GM23338 (cell line): Measurements from ENCODE around the gene HMOX2. TPM values are rescaled to one million over a fixed set of nuclear protein-coding genes. Genes with fewer than 3 reads are reported as not detected.
A peak's percentile ranks its signal among the peaks of the same experiment; 100 is the strongest.

Experiments
- ATAC-seq: fragments of 200-7000 bp; cut with Tn5 transposase; 3 replicates; pipeline ENCODE4 v1.9.1; 2020
- DNase-seq: peaks from one replicate; pipeline ENCODE4 v3.0.0-alpha.2; 2015; ENCODE audit warnings: low spot score
- H2AFZ ChIP-seq: fragments of 200-600 bp; sonication (generic); 2 replicates; pipeline ENCODE4 v1.8.0; 2016; ENCODE audit warnings: antibody characterized with exemption, mild to moderate bottlenecking, moderate library complexity
- H3F3A ChIP-seq: fragments of 200-600 bp; sonication (generic); replicated peaks from 2 replicates; pipeline ENCODE4 v1.8.0; 2017; ENCODE audit warnings: antibody characterized with exemption, mixed run types, low read depth
- H3K27ac ChIP-seq: fragments of 200-600 bp; sonication (generic); 2 replicates; pipeline ENCODE4 v1.6.1; 2016; ENCODE audit warnings: low read depth
- H3K27me3 ChIP-seq: fragments of 200-600 bp; sonication (generic); 2 replicates; pipeline ENCODE4 v1.8.0; 2016; ENCODE audit warnings: mild to moderate bottlenecking, mixed run types, moderate library complexity; ENCODE audit not compliant: insufficient read depth
- H3K36me3 ChIP-seq: fragments of 200-600 bp; sonication (generic); 2 replicates; pipeline ENCODE4 v1.8.0; 2016; ENCODE audit warnings: mild to moderate bottlenecking; ENCODE audit not compliant: insufficient read depth
- H3K4me1 ChIP-seq: fragments of 200-600 bp; sonication (generic); 2 replicates; pipeline ENCODE4 v1.8.0; 2016; ENCODE audit warnings: mild to moderate bottlenecking, moderate library complexity; ENCODE audit not compliant: insufficient read depth
- H3K4me2 ChIP-seq: fragments of 200-600 bp; sonication (generic); 2 replicates; pipeline ENCODE4 v1.7.1; 2017; ENCODE audit warnings: mixed run types
- H3K4me3 ChIP-seq: fragments of 200-600 bp; sonication (generic); 2 replicates; pipeline ENCODE4 v1.6.1; 2016; ENCODE audit warnings: mixed run types
- H3K79me2 ChIP-seq: fragments of 200-600 bp; sonication (generic); replicated peaks from 2 replicates; pipeline ENCODE4 v1.8.0; 2017; ENCODE audit warnings: mild to moderate bottlenecking; ENCODE audit not compliant: insufficient read depth
- H3K9me2 ChIP-seq: fragments of 200-600 bp; sonication (generic); 2 replicates; pipeline ENCODE4 v1.8.0; 2017; ENCODE audit not compliant: insufficient read depth
- H4K20me1 ChIP-seq: fragments of 200-600 bp; sonication (generic); replicated peaks from 2 replicates; pipeline ENCODE4 v1.8.0; 2017; ENCODE audit warnings: mild to moderate bottlenecking; ENCODE audit not compliant: insufficient read depth
- H3K27ac Mint-ChIP-seq: 2 replicates; pipeline ENCODE4 v1.8.0; 2020; ENCODE audit warnings: inconsistent platforms, mild to moderate bottlenecking, moderate library complexity, mixed read lengths
- H3K27me3 Mint-ChIP-seq: 3 replicates; pipeline ENCODE4 v1.8.0; 2022; ENCODE audit warnings: low read depth, mild to moderate bottlenecking, moderate library complexity, mixed read lengths, inconsistent platforms; ENCODE audit not compliant: insufficient read depth, poor library complexity
- H3K36me3 Mint-ChIP-seq: 3 replicates; pipeline ENCODE4 v1.8.0; 2021; ENCODE audit warnings: low read depth, mild to moderate bottlenecking, inconsistent platforms, moderate library complexity, mixed read lengths
- H3K4me1 Mint-ChIP-seq: 3 replicates; pipeline ENCODE4 v1.8.0; 2020; ENCODE audit warnings: mild to moderate bottlenecking, inconsistent platforms, mixed read lengths
- H3K4me3 Mint-ChIP-seq: 3 replicates; pipeline ENCODE4 v1.8.0; 2021; ENCODE audit warnings: moderate library complexity, mild to moderate bottlenecking, inconsistent platforms, mixed read lengths
- H3K9me3 Mint-ChIP-seq: 3 replicates; pipeline ENCODE4 v1.8.0; 2020; ENCODE audit warnings: moderate library complexity, mild to moderate bottlenecking, inconsistent platforms, mixed read lengths
- CREB1 ChIP-seq: fragments of 250-450 bp; sonication (Bioruptor Pico); IDR thresholded peaks from 2 replicates; pipeline ENCODE4 v1.5.0; 2020; ENCODE audit warnings: low read depth, mild to moderate bottlenecking, moderate library complexity
- EZH2 ChIP-seq: fragments of 200-600 bp; sonication (generic); IDR thresholded peaks from one replicate; pipeline ENCODE4 v1.8.0; 2017; ENCODE audit warnings: antibody characterized with exemption, mild to moderate bottlenecking, low read depth; ENCODE audit not compliant: unreplicated experiment
- JUNB ChIP-seq: IDR thresholded peaks from one replicate; pipeline ENCODE4 v1.6.1; 2016; ENCODE audit warnings: antibody characterized with exemption; ENCODE audit not compliant: unreplicated experiment
- NANOG ChIP-seq: IDR thresholded peaks from 2 replicates; pipeline ENCODE4 v1.6.1; 2016; ENCODE audit warnings: antibody characterized with exemption, borderline replicate concordance
- POLR2AphosphoS5 ChIP-seq: IDR thresholded peaks from 2 replicates; pipeline ENCODE4 v1.6.1; 2016; ENCODE audit warnings: antibody characterized with exemption, low read depth
- ZNF462 ChIP-seq: fragments of 250-450 bp; sonication (Bioruptor Pico); IDR thresholded peaks from 2 replicates; pipeline ENCODE4 v1.5.0; 2020; ENCODE audit warnings: mild to moderate bottlenecking, moderate library complexity
- polyA plus RNA-seq: library from polyadenylated mRNA; unstranded; fragments of >200 nt; fragmentation: Nextera tagmentation; extraction: Ambion mirVana; gene quantifications from 2 replicates; pipeline ENCODE4 v1.2.1, GENCODE V29; 2016
- total RNA-seq: library from RNA; depleted of rRNA; stranded (reverse); fragments of >200 nt; shearing (Covaris generic); gene quantifications from 2 replicates; pipeline ENCODE4 v1.2.3, GENCODE V29; 2014
- TF ChIP-seq, protein P1 (sequence below), 2 experiments: fragments of 200-600 bp in 1 of 2; sonication (generic) in 1 of 2; conservative IDR thresholded peaks; 2 replicates each; pipeline versions ENCODE4 v1.5.1 to v1.6.1; 2016 to 2017; ENCODE audit warnings: antibody characterized with exemption in 2 of 2, low read depth in 2 of 2, mild to moderate bottlenecking in 2 of 2, moderate library complexity in 1 of 2
- TF ChIP-seq, protein P2 (sequence below): IDR thresholded peaks from 2 replicates; pipeline ENCODE4 v1.6.1; 2016; ENCODE audit warnings: antibody characterized with exemption
- TF ChIP-seq, protein P3 (sequence below): IDR thresholded peaks from one replicate; pipeline ENCODE4 v1.6.1; 2018; ENCODE audit warnings: antibody characterized with exemption; ENCODE audit not compliant: unreplicated experiment

The HMOX2 gene
- total and polyA plus RNA-seq, 2 experiments from 2014 or later = 33.0 to 38.1 TPM

DNA sequence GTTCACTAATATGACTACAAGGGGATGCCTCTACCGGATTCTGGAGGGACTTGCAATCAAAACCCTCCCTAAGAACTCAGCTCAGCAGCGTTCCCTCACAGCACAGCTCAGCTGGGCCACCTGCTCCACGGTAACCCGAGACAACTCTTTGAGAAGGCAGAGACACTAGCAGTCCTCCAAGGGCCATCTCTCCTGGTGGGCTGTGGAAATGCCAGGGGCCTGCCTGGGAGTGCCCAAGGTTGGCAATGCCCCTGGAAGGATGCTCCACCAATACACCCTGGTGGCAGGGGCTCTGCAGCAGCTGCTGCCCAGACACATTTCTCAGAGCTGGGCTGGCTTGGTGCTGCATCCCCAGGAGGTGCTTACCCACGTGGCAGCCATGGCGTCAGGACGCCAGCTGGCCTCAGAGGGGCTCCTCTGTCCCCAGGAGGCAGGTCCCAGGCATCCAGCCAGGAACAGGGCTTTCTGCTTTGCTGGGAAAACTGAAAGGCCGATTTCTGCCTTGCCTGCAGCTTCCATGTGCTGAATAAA, 45.9 kb downstream of the HMOX2 start (continued):
- TF ChIP-seq ZNF462 (CRISPR knock-in tag) (no peak), EZH2 (no peak)
- TF ChIP-seq, protein P1, sequence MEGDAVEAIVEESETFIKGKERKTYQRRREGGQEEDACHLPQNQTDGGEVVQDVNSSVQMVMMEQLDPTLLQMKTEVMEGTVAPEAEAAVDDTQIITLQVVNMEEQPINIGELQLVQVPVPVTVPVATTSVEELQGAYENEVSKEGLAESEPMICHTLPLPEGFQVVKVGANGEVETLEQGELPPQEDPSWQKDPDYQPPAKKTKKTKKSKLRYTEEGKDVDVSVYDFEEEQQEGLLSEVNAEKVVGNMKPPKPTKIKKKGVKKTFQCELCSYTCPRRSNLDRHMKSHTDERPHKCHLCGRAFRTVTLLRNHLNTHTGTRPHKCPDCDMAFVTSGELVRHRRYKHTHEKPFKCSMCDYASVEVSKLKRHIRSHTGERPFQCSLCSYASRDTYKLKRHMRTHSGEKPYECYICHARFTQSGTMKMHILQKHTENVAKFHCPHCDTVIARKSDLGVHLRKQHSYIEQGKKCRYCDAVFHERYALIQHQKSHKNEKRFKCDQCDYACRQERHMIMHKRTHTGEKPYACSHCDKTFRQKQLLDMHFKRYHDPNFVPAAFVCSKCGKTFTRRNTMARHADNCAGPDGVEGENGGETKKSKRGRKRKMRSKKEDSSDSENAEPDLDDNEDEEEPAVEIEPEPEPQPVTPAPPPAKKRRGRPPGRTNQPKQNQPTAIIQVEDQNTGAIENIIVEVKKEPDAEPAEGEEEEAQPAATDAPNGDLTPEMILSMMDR (conservative IDR thresholded peaks at IDR 0.05; ENCODE audit: low read depth in 2 of 2) = no peak
- TF ChIP-seq, protein P2, sequence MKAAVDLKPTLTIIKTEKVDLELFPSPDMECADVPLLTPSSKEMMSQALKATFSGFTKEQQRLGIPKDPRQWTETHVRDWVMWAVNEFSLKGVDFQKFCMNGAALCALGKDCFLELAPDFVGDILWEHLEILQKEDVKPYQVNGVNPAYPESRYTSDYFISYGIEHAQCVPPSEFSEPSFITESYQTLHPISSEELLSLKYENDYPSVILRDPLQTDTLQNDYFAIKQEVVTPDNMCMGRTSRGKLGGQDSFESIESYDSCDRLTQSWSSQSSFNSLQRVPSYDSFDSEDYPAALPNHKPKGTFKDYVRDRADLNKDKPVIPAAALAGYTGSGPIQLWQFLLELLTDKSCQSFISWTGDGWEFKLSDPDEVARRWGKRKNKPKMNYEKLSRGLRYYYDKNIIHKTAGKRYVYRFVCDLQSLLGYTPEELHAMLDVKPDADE = no peak

DNA sequence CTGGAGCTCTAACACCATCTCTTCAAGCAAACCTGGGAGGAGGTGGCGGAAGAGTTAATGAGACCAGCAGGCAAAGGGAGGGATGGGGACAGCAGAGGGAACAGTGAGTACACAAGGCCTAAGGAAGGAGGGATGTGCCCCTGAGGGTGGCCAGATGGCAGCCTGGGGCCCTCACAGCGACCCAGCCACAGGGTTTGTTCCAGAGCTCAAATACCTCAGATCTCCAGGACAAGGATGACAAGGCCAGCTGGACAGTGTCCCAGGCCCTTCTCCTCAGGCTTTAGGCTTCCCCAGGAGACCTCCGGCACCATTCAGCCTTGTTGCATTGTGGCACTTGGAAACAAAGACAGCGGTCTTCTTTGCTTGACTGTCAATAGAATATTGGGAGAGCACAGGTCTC, 47.5 kb downstream of the HMOX2 start:
- Histone ChIP-seq H3K27ac (peak overlapping the region; percentile 45; the same call in 1 of the 2 replicates), H3K4me1 (peaks cover 33% of the 10 kb centered on the region)
- H3K4me1 Mint-ChIP-seq = peaks cover 49% of the 10 kb centered on the region
- no peak for TF ChIP-seq EZH2
- no peak for TF ChIP-seq NANOG
- TF ChIP-seq, protein P3, sequence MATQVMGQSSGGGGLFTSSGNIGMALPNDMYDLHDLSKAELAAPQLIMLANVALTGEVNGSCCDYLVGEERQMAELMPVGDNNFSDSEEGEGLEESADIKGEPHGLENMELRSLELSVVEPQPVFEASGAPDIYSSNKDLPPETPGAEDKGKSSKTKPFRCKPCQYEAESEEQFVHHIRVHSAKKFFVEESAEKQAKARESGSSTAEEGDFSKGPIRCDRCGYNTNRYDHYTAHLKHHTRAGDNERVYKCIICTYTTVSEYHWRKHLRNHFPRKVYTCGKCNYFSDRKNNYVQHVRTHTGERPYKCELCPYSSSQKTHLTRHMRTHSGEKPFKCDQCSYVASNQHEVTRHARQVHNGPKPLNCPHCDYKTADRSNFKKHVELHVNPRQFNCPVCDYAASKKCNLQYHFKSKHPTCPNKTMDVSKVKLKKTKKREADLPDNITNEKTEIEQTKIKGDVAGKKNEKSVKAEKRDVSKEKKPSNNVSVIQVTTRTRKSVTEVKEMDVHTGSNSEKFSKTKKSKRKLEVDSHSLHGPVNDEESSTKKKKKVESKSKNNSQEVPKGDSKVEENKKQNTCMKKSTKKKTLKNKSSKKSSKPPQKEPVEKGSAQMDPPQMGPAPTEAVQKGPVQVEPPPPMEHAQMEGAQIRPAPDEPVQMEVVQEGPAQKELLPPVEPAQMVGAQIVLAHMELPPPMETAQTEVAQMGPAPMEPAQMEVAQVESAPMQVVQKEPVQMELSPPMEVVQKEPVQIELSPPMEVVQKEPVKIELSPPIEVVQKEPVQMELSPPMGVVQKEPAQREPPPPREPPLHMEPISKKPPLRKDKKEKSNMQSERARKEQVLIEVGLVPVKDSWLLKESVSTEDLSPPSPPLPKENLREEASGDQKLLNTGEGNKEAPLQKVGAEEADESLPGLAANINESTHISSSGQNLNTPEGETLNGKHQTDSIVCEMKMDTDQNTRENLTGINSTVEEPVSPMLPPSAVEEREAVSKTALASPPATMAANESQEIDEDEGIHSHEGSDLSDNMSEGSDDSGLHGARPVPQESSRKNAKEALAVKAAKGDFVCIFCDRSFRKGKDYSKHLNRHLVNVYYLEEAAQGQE = no peak
- no peak for TF ChIP-seq JUNB
- no peak for TF ChIP-seq CREB1
- TF ChIP-seq POLR2AphosphoS5 = no peak
- TF ChIP-seq, protein P1 (conservative IDR thresholded peaks at IDR 0.05; ENCODE audit: low read depth in 2 of 2) = no peak

More for the DNA sequence above, 47.5 kb downstream of the HMOX2 start:
- DNase-seq = no peak
- H3F3A ChIP-seq = peaks cover 9% of the 10 kb centered on the region; the same call in 1 of the 2 replicates
- ATAC-seq = no peak
- no peak overlapping the region; the same call in 2 of the 3 replicates for H3K4me3 Mint-ChIP-seq
- H3K27me3 Mint-ChIP-seq = peaks cover 5% of the 10 kb centered on the region
- H3K9me3 Mint-ChIP-seq = no peaks in the 10 kb centered on the region
- peaks cover 11% of the 10 kb centered on the region; the same call in 2 of the 3 replicates for H3K36me3 Mint-ChIP-seq
- no peak overlapping the region for H3K4me3 ChIP-seq
- H3K27ac Mint-ChIP-seq = no peak overlapping the region
- H2AFZ ChIP-seq = no peak overlapping the region
- H3K27me3 ChIP-seq = no peaks in the 10 kb centered on the region
- no peaks in the 10 kb centered on the region; the same call in 1 of the 2 replicates for H4K20me1 ChIP-seq
- no peaks in the 10 kb centered on the region for H3K9me2 ChIP-seq
- H3K4me2 ChIP-seq = no peak overlapping the region
- H3K36me3 ChIP-seq = no peaks in the 10 kb centered on the region
- H3K79me2 ChIP-seq = peaks cover 51% of the 10 kb centered on the region
